GM18909 (cell line): ENCODE data around the gene ALDOA.
"Not testable (repeated sequence)": the region's sequence is repeated elsewhere in the genome, so short reads cannot be mapped to it uniquely, and the experiment has no call there.

Source experiments
- ATAC-seq: cut with Tn5 transposase; IDR thresholded peaks from one replicate; pipeline ENCODE4 v1.9.1; 2021; ENCODE audit warnings: mild to moderate bottlenecking; ENCODE audit not compliant: unreplicated experiment, poor library complexity

Gene ALDOA

DNA sequence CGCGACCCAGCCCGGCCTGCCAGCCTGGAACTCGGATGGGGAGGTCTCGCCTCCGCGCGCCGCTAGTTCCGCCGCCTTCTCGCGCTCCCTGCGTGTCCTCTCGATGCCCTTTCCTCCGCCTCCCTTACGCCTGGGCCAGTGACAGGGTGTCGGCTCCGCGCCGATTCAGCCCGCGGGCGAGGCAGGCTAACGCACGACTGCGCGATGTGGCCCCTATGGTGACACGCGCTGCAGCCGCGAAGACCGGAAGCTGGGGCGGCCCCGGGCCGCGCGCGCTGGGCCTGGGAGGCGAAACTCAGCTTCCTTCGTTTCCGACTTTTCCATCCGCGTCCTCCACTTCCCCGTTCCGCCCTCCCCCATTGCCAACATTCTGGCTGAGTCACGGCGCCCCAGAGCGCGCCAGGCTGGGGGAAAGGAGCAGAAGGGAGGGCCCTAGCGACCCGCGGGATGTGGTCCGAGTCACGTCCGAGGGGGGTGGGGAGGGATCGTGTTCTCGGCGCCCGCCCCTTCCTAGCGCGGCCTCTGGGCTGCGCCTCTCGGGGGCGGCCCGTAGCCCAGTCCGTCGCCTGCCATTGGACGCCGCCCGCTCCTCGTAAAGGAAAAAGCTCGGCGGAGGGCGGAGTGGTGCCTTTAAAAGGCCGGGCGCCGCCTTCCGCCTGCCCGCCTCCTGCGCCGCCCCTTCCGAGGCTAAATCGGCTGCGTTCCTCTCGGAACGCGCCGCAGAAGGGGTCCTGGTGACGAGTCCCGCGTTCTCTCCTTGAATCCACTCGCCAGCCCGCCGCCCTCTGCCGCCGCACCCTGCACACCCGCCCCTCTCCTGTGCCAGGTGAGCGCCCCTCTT is at the start of gene ALDOA:
Gene ALDOA (plus strand): TSS at position 659 of the 841 bp plus-strand sequence. CDS start 1,138 bp downstream, outside the sequence.
- peak; percentile 84 for ATAC-seq

DNA sequence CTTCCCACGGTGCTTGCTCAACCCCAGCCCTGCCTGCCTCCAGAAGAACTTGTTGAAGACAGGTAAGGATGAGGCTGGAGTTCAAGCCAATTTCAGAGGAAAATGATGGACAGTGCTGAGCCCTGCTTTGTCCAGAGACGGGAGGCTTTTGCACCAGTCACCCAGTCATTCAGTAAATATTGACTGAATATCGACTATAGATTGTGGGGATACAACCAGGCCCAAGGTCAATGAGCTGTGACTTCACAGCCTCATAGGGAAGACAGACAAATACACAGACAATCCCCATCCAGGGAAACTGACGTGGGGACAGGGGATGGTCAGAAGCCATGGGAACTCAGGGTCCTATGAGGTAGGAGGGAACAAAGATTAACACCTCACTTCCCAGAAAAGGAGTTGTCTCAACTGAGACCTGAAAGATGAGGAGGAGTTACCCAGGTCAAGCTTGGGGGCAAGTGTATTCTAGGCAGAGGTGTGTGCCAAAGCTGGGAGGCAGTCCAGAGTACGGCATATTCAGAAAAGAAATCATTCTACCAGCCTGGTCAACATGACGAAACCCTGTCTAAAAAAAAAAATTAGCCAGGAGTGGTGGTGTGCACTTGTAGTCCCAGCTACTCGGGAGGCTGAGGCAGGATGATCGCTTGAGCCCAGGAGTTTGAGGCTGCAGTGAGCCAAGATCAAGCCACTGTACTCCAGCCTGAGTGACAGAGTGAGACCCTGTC is 48.8 kb upstream of the ALDOA start:
- no peak for ATAC-seq

DNA sequence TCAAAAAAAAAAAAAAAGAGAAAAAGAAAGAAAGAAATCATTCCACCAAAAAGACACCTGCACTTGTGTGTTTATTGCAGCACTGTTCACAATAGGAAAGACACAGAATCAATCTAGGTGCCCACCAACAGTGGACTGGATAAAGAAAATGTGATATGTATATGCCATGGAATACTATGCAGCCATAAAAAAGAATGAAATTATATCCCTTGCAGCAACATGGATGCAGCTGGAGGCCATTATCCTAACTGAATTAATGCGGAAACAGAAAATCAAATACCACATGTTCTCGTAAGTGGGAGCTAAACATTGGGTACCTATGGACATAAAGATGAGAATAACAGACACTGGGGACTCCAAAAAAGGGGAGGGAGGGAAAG is 48.3 kb upstream of the ALDOA start:
- no peak for ATAC-seq

DNA sequence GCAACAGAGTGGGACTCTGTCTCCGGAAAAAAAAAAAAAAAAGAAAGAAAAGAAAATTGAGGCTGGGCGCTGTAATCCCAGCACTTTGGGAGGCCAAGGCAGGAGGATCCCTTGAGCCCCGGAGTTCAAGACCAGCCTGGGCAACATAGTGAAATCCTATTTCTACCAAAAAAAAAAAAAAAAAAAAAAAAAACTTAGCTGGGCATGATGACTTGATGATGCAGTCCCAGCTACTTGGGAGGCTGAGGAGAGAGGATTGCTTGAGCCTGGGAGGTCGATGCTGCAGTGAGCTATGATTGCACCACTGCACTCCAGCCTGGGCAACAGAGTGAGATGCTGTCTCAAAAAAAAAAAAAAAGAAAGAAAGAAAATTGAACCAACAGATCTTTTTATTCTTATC is 47.6 kb upstream of the ALDOA start:
- not testable (repeated sequence) for ATAC-seq

DNA sequence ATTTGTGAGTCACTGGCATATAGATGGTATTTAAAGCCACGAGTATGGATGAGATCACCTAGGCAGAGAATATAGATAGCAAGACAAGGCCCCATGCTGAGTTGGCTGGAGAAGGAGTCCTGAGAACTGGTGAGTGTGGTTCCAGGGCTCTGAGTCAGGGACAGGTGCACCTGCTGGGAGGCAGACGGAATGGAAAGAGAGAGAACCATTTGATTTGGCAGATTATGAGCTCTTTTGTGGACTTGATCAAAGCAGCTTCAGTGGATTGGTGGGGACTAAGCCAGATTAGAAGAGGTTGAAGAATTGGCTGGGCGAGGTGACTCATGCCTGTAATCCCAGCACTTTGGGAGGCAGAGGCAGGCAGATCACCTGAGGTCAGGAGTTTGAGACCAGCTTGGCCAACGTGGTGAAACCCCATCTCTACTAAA is 46.8 kb upstream of the ALDOA start:
- ATAC-seq, result no peak

DNA sequence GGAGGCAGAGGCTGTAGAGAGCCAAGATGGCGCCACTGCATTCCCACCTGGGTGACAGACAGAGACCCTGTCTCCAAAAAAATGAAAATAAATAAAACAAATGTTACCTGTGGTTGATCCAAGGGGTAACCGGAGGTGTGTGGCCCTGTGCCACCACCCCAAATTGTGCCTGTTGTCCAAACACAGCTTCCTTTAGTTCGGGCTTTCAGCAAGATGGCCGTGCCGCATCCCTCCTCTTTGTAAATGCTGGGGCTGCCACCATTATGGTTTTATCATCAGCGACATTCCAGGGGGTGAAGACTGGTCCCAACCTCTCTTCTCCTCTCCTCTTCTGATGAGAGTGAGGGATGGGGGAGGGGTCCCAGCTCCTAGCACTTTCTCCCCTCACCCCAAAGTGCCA is 42.7 kb upstream of the ALDOA start, which contains the start of gene C16orf92:
Gene C16orf92 (plus strand): TSS at position 312 of the 400 bp plus-strand sequence. CDS start 143 bp downstream, outside the sequence.
- ATAC-seq, result no peak

DNA sequence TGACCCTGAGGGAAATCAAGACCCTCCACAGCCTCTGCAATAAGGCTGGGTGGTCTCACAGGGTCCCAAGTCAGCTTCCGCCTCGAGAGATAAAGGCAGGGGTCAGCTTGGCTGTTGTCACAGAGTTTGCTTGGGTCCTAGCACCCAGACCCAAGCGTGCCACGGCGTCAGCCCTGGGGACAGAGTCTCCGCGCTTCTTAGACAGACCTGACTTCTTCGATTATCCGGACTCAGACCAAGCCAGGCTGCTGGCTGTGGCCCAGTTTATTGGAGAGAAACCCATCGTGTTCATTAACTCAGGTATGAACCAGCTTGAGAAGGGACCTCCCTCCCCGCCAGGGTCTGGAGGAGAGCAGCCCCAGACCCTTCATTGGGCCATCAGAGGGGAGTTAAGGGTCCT is 42.0 kb upstream of the ALDOA start:
- no peak for ATAC-seq

DNA sequence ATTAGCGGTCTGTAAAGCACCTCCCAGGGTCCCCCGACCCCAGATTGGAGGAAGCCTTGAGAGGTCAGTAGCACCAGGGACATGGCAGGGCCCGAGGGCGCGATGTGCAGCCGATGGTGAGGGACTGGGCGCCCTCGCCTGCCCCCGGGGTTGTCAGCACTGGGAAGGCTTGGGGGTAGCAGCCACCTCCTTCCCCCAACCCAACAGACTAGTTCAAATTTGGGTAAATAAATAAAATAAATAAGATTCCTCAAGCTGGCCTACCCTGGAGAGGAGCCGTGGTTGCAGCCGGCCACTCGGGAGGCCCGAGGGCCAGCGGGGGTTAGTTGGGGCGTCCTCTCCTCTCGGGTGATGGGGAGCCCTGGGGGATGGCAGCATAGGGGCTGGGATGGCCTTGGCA is 41.1 kb upstream of the ALDOA start:
- no peak for ATAC-seq

DNA sequence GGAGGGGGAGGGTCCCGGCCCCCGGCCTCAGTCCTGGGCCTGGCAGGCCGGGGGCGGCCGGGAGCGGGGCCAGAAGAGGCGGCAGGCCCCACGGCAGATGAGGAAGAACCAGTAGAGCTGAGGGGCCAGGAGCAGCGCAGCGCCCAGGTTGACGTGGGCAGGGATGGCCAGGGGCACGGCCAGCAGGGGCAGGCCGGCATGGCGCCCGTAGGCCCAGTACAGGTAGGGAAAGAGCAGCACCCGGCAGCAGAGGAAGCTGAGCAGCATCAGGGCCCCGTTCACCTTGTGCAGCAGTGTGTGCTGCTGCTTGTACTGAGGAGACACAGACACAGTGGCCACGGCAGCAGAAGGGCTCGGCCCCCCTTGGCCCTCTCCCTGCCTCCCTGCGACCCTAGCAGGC is 40.4 kb upstream of the ALDOA start:
- ATAC-seq, result no peak

DNA sequence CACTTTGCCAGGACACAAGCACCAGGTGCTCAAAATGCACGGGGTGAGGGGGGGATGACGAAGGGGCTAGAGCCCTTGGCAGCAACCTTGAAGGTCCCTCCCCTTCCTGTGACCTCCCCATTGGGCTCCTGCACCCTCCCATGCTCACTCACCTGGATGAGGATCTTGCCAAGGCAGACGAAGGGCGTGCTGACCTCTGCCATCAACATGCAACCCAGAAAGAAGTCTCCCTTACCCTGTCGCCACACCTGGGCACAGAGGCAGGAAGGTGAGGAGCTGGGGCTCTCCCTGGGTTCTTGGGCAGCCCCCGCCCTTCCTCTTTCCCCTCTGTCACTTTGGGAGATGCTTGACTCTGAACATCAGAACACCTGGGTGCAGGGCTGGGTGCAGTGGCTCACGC is 40.0 kb upstream of the ALDOA start:
- ATAC-seq, result no peak

DNA sequence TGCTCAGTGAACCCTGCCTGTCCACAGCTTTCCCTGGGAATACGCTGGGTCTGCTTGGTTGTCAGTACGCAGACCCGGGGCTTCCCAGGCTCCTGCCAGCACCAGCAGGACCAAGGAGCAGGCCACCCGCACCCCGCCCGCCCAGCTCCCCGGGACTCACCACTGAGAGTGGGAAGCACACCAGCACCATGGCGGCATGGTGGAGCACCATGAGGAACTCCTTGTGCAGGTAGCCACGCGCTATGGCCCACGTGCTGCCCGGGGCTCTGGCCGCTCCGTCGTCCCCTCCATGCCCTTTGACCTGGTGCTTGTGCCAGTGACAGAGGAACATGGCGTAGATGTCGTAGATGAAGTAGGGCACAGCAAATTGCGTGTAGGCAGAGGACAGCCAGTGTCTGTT is 39.1 kb upstream of the ALDOA start:
- no peak for ATAC-seq

DNA sequence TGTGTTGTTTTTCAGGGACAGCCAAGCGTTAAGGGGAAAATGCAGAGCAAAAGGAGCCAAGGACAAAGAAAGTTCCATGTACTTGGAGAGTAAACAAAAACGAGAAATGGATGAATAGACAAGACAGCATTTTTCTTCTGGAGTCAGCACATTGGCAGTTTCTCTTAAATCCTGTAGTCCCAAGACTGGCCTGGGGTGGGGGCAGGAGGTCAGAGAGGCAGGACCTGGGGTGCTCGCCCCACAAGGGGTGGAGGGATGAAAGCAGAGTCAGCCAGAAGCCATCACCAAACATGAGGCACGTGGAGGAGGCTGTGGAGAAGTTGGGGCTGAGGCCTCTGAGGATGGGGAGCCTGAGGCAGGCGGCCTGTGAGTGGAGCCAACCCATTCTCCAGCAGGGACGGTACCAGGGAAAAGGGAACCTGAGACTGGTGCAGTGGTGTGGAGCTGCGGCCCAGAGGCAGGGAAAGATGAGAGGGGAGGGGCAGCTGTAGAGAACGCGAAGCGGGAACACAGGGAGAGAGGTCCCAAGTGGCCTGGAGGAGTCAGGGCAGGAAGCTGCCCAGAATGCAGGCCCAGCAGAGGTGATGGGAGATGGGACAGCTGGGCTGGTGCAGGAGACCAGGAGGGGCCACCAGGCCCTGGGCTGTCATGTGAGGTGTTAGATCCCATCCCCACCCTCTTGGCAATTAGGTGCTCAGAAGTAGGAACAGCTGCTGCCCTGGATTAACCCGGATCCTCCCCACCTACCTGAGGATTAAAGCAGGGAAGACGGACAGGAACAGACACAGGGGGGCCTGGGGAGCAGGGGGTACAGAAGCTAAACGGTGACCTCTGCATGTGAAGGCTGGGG is 37.7 kb upstream of the ALDOA start:
- no peak for ATAC-seq

DNA sequence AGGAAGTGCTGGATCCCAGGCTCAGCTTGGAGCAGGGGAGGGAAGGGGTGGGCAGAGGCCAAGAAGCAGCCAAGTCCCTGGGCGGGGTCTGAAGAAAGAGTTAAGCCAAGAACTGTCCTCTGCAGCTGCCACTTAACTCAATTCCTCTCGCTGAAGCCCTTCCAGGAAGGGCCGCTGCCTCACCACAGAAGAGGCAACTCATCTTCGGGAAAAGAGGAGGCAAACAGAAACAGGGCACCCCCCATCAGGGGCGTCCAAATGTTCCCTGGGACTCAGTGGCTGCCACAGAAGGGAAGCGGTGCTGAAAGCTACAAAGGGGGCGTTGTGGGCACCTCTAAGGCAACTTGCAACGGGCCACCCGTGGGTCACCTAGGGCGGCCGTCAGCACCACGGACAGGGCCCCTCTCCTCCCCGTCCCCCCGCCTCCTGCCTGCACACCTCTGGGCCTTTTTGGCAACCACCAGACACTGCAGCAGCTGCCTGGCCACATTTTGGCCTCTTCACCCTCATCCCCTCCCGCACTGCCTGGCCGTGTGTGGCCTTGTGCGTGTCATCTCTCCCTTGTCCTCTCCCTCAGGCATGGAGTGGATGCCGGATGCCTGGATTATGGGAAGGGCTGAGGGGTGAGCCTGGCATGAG is 37.0 kb upstream of the ALDOA start:
- no peak for ATAC-seq

DNA sequence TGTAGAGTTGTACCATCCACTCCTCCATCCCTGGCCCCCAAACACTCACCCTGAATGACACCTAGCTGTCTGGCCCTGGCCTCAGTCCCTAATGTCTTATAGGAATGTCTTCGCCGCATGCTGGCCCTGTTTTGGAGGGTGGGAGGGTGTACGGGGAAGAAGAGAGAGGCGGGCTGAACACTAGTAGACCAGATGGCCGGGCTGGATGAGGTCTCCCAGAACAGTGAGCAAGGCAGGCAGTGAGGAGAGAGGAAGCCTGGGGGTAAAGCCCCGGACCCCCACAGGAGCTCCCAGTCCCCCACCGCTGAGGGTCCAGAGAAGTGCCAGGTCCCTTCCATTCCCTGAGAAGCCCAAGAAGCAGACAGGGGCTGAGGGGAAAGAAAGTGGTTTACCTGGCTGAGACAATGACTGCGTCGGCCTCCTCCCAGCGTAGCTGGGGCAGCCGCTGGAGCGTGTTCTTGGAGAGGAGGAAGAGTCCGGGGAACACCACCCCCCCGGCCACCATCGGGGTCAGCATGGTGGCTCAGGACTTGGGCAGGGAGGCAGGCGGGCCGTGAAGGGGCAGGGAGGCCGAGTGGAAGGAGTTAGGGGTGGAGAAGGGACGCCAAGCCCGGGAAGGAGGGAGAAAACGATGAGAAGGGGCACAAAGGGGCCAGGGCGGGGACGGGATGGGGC is 35.4 kb upstream of the ALDOA start:
- no peak for ATAC-seq

DNA sequence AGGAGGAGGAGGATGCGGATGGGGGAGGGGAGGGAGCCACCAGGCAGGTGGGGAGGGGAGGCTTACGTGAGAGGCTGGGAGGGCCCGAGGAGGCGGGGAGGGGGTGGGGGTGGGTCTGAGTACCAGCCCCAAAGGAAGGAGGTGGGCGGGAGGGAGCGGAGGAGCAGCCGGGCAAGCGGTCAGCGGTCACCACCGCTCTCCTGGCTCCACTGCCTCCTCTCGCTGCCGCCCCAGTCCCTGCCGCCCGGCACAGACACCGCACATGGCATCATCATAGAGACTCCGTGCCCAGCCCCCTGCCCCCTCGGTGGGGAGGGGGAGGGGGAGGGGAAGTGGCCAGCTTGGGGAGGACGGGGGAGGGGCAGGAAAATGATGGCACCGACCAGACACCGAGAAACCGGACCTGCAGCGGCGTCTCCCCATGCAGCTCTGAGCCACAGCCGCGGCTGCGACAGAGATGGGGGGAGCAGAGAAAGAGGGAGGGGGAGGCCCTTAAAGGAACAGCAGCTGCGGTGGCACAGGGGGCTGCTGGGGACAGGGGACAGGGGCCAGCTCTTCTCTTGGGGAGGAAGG is 34.6 kb upstream of the ALDOA start, which contains the start of gene TLCD3B:
Gene TLCD3B (minus strand): TSS at position 431 of the 573 bp plus-strand sequence. CDS start 744 bp downstream, outside the sequence.
- no peak for ATAC-seq

DNA sequence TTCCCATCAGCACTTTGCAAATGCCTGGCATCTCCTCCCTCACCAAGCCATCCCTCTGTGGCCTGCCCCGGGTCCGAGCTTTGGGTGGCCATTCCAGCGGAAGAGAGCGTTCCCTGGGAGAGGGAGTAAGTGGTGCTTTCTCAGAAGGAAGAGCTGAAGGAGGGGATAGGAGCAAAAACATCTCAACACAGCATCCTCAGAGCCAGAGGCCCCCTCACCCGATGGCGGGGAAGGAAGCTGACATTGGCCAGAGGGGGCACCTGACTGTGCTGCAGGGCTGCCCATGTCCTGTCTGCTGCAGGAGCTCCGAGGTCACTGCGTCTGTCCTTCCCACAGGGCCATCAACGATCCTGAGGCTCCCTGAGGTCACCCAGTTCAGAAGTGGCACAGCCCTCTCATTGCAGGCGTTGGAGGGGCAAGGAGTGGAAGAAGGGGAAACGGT is 34.1 kb upstream of the ALDOA start:
- no peak for ATAC-seq

DNA sequence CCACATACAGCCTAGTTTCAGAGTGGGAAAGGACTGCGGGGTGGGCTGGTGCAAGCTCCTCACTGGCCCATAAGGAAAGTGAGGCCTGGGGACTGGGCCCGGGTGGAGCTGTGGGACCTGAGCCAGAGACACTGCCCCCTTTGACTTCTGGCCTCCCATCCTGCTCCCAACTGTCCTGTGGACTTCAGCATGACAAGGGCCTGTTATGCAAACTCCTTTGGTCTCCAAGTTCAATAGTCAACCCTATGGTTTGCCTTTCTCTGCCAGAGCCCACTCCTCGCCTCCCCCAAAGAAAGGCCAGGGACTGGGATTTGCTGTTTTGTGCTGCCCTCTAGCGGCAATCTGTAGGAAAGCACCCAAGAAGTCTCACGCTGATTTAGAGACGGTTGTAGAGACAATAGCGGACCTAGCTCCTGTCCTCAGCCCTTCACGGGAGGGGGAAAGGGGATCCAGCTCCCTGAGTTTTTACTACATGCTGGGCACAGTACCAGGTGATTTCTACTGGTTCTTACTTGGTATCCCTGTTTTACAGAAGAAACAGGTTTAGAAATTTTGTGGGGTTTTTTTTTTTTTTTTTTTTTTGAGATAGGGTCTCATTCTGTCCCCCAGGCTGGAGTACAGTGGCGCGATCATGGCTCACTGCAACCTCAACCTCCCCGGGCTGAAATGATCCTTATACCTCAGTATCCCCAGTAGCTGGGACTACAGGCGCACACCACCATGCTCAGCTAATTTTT is 33.3 kb upstream of the ALDOA start:
- no peak for ATAC-seq

DNA sequence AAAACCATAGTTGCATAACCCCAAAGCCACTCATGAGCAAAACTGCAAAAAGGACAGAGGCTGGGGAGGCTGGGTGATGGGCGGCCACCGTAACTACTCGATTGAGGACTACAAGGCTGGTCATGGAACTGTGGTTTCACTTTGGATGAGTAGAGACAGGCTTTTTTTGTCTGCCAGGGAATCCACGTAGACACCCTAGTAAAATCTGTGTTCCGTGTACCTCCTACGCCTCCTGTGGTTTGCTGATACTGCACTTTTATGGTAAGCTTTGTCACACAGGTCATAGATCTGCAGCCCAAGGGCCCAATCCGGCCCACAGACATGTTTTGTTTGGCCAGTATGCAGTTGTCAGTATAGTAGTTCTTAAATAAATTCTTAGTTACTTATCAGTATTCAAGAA is 32.3 kb upstream of the ALDOA start:
- no peak for ATAC-seq
